H54 (cell line): ENCODE data around the gene TOMM7.
"Not testable (repeated sequence)": the region's sequence is repeated elsewhere in the genome, so short reads cannot be mapped to it uniquely, and the experiment has no call there.

Source experiments
- DNase-seq: peaks from one replicate; pipeline ENCODE4 v3.0.0; 2011; ENCODE audit warnings: low spot score, mixed read lengths; ENCODE audit not compliant: insufficient read length
- FAIRE-seq: peaks from 3 replicates; lab custom pipeline; 2011; peaks lifted over from hg19 to GRCh38; lab: Jason Lieb, UNC
- POLR2A ChIP-seq: IDR thresholded peaks from 2 replicates; pipeline ENCODE4 v1.6.1; 2011; ENCODE audit warnings: low read depth, mild to moderate bottlenecking, low read length

Gene TOMM7

DNA sequence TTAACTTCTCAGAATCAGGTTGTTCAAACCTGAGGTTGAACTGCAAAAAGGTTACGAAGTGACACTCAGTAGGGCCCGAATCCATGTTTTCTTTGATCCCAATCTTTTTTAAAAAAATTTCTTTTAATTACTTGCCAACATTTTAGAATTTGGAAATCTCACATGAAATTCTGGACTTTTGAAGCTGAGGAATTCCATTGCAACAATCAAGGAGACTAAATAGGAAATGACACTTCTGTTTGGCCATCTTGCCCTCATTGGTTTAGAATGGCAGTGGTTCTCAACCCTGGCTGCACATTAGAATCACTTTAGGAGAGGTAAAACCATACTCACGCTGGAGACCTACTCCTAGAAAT, 471 bp upstream of the TOMM7 start:
- no peak for FAIRE-seq
- TF ChIP-seq POLR2A: no peak

DNA sequence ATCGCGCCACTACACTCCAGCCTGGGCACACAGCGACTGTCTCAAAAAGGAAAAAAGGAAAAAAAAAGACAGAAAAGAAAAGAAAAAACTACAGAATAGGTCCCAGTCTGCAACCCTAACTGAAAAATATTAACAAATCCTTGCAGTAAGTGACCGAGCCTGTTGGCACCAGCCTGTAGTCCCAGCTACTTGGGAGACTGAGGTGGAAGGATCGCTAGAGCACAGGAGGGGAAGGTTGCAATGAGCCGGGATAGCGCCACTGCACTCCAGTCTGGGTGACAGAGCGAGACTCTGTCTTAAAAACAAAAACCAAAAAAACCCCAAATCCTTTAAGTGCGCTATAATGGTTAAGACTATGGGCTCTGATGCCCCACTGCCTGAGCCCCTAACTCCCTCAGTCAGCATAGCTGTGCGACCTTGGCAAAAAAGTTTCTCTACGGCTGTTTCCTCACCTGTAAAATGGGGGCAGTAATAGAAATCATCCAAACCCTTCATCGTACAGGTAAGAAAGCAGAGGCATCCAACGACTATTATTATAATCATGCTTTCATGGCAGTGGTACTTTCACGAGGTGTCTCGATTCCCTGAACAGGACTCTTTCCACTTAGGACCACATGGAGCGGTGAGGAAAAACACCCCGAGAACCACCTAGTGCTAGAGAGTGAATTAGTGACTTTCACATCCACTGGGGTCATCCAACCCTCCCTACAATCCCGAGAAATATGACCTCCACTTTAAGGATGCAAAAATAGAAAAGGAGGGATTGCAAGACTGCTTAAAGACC, 755 bp downstream of the TOMM7 start:
- FAIRE-seq (no peak), DNase-seq (no peak)
- TF ChIP-seq POLR2A: no peak

More for the DNA sequence above, 471 bp upstream of the TOMM7 start:
- no peak for DNase-seq

DNA sequence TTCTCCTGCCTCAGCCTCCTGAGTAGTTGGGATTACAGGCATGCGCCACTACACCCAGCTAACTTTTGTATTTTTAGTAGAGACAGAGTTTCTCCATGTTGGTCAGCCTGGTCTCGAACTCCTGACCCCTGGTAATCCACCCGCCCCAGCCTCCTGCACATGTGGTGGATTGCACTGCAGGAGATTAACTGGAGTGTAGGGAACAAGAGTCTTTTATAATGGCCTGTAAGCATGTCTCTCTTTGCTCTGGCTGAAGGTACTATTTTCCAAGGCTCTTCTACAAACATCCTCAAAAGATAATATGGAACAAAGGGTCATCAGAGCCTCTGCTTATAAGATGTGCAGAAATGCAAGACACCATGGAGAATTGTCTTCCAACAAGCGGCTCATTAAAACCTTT, 3.2 kb downstream of the TOMM7 start:
- TF ChIP-seq POLR2A: no peak
- FAIRE-seq: no peak
- DNase-seq: no peak

DNA sequence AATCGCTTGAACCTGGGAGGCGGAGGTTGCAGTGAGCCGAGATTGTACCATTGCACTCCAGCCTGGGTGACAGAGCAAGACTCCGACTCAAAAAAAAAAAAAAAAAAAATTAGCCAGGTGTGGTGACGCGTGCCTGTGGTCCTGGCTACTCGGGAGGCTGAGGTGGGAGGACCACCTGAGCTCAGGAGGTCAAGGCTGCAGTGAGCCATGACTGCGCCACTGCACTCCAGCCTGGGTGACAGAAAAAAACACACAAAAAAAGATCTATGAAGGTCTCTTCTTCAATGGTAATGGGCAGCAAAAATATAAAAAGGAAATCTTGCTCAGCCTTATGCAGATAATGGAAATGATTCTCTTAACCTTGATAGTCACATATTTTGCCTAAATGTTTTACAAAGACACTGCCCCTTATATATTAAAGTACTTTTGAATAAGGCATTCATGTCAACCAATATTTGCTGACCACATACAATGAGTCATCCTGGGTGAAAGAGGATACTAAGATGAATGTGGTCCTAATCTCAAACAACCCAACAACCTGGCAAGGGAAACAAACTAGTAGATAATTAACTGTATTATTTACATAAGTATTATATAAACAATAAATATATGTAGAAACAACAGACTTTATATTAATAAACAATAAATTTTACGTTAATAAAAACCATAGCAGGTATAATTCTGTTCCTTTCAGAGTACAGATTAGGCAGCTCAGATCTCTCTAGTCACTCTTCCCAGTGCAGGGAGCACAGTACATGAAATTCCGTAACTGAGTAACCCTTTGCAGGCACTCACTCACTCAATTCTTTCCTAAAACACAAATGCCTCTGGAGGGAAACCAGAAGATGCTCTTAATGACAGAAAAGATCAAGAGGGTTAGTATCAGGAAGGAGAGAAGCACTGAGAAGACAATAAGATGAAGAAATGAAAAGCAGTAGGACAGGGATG, 8.1 kb downstream of the TOMM7 start:
- no peak for TF ChIP-seq POLR2A
- peak; percentile 75 for DNase-seq
- peak; percentile 68 for FAIRE-seq

DNA sequence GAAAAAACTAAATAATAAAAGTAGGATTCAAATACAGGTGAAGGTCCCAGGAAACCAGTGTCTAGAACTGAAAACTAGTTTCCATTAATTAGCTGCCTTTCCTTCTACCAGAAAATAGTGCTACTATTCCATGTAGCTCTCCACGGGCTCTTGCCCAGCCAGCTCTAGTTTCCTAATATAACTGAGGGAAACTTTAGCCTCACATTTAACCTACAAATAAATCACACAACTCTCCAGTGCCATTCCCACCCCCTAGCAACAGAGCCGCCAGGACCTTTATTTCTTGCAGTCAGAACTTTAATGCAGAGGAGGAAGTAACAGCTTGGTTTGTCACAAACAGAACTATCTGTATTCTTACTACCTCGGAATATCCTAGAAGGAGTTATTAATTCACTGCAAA, 10.3 kb downstream of the TOMM7 start:
- DNase-seq (no peak), FAIRE-seq (no peak)
- no peak for TF ChIP-seq POLR2A

GRCh38 chr7:22811746-22812280, 10.8 kb downstream of the TOMM7 start:
- no peak for FAIRE-seq
- DNase-seq: no peak
- no peak for TF ChIP-seq POLR2A

DNA sequence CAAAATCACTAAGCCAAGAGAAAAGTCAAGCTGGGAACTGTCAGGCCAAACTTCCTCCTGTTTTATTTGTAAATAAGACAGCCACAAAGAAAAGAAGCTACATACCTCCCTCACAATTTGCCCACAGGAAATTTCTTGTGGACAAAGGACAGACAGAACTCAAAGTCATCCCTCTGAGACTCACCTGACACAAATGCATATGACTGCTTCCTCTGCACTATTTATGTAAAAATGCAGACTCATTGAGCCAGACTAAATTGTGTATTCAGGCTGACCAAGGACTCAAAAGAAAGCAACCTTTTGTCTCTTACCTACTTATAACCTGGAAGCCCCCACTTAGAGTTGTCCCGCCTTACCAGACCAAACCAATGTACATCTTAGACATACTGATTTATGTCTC, 11.8 kb downstream of the TOMM7 start:
- no peak for FAIRE-seq

DNA sequence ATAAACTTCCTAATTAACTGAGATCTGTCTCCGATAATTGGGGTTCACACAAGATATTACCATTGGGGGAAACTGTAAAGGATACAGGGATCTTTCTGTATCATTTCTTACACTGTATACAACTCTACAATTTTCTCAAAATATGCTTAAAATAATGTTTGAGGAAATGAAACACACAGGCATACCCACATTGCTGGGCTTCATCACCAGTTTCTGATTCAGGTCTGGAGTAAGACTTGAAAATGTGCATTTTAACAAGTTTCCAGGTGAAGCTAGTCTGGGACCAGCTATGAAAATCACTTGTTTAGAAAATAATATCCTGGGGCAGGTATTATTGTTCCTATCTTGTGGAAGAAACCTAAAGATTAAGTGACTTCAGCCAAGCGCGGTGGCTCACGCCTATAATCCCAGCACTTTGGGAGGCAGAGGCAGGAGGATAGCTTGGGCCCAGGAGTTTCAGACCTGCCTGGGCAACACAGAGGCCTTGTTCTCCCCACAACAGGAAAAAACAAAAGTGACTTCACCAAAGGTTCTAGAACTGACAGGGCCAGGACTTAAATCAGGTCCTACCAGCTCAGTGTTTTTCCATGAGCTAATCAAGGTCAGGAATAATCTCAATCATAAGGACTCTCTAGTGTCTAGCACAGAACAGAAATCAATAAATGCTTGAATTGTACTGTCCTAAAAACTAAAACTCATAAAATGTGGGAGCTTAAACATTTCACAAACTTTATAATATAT, 12.6 kb downstream of the TOMM7 start:
- no peak for TF ChIP-seq POLR2A

More for the DNA sequence above, 11.8 kb downstream of the TOMM7 start:
- no peak for DNase-seq
- no peak for TF ChIP-seq POLR2A

GRCh38 chr7:22808140-22808539, 14.5 kb downstream of the TOMM7 start:
- no peak for DNase-seq
- no peak for FAIRE-seq
- TF ChIP-seq POLR2A: no peak

More for the DNA sequence above, 12.6 kb downstream of the TOMM7 start:
- FAIRE-seq (no peak), DNase-seq (no peak)

DNA sequence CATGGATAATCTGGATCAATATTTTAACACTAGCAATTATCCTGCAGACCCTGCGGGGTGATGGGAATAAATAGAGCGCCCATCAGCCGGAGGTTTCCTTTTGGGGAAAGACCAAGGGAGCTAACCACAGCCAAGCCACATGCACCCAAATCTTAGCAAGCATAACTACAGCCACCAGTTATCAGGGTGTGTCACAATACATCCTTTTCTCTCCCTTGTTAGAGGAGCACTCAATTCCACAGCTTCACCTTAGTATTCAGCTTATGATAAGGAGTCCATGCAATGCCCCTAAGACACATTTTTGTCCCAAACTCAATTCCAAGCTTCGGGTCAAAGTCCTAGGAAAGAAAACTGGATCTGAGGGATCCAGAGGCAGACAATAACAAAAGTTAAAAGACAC, 15.9 kb downstream of the TOMM7 start:
- TF ChIP-seq POLR2A: no peak
- DNase-seq: no peak
- FAIRE-seq: no peak

DNA sequence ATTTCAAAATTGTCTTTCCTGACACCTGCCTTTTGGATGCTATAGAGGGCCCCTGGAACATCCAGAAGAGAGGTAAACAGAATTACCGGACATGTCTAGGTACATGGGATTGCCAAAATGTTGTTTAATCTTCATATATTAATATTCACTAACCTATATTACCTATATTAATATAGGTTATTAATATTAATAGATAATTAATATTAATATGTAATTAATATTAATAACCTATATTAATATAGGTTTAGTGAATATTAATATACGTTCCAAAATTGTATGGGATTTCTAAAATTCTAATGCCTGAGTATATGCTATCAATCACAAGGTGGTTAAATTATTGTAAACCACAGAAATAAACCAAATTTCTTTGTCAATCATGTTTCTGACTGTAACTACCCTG, 17.4 kb downstream of the TOMM7 start:
- TF ChIP-seq POLR2A: no peak
- DNase-seq (no peak), FAIRE-seq (no peak)

DNA sequence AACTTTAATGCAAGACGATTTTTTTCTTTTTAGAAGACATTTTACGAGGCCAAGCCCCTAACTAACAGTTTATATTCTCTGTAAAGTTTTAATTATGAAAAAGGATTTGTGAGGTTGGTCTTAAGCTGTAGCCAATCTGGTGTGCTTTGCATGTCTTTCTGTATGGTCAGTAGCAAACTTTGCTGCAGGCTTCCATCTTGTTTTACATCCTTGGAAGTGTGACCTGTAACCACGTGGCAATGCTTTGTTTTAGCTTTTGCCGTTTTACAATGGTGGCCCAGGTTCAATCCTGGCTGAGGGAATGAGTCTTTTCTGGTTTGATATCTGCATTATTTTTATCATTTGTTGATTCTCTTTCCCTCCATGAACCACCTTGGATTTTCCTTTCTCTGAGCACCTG, 19.8 kb downstream of the TOMM7 start:
- FAIRE-seq, DNase-seq: not testable (repeated sequence)

GRCh38 chr7:22802426-22802825, 20.2 kb downstream of the TOMM7 start:
- FAIRE-seq: no peak
- TF ChIP-seq POLR2A: no peak

More at GRCh38 chr7:22802426-22802825, 20.2 kb downstream of the TOMM7 start:
- no peak for DNase-seq
